Neural cell (in vitro differentiated cells): Measurements from ENCODE around the gene SHISA9. TPM values are rescaled to one million over a fixed set of nuclear protein-coding genes. Genes with fewer than 3 reads are reported as not detected.

ENCODE experiments used
- H2AFZ ChIP-seq: fragments of 200-600, 300-800 bp; sonication (generic), shearing (Covaris generic); 2 replicates; pipeline ENCODE4 v1.6.0; 2014; ENCODE audit warnings: low read depth, mild to moderate bottlenecking, antibody characterized with exemption, low read length, moderate library complexity
- H3F3A ChIP-seq: fragments of 200-600 bp; shearing (Covaris generic); 2 replicates; pipeline ENCODE4 v1.6.1; 2016; ENCODE audit warnings: mild to moderate bottlenecking, moderate library complexity, mixed read lengths, antibody characterized with exemption, low read length; ENCODE audit not compliant: insufficient read depth, poor library complexity, severe bottlenecking
- H3K27ac ChIP-seq: fragments of 200-600, 300-800 bp; sonication (generic), shearing (Covaris generic); 2 replicates; pipeline ENCODE4 v1.5.1; 2014; ENCODE audit warnings: mild to moderate bottlenecking, low read length, moderate library complexity
- H3K27me3 ChIP-seq: fragments of 300-800, 200-600 bp; sonication (generic), shearing (Covaris generic); 2 replicates; pipeline ENCODE4 v1.6.0; 2014; ENCODE audit warnings: mild to moderate bottlenecking, low read depth, low read length, moderate library complexity; ENCODE audit not compliant: insufficient read depth
- H3K36me3 ChIP-seq: fragments of 300-800, 200-600 bp; sonication (generic), shearing (Covaris generic); 2 replicates; pipeline ENCODE4 v1.5.1; 2014; ENCODE audit warnings: mild to moderate bottlenecking, antibody characterized with exemption, low read length, moderate library complexity; ENCODE audit not compliant: insufficient read depth
- H3K4me2 ChIP-seq: fragments of 300-800, 200-600 bp; sonication (generic), shearing (Covaris generic); 2 replicates; pipeline ENCODE4 v1.6.0; 2014; ENCODE audit warnings: mild to moderate bottlenecking, low read length
- H3K4me3 ChIP-seq: fragments of 300-800, 200-600 bp; sonication (generic), shearing (Covaris generic); 2 replicates; pipeline ENCODE4 v1.5.1; 2014; ENCODE audit warnings: mild to moderate bottlenecking, low read length, moderate library complexity
- H3K79me2 ChIP-seq: fragments of 200-600 bp; shearing (Covaris generic); replicated peaks from 2 replicates; pipeline ENCODE4 v1.6.0; 2014; ENCODE audit warnings: mild to moderate bottlenecking, low read length, moderate library complexity; ENCODE audit not compliant: insufficient read depth
- H3K9ac ChIP-seq: fragments of 300-800, 200-600 bp; sonication (generic), shearing (Covaris generic); 2 replicates; pipeline ENCODE4 v1.6.1; 2016; ENCODE audit warnings: mild to moderate bottlenecking, low read length, mixed read lengths
- H3K9me2 ChIP-seq: fragments of 200-600 bp; shearing (Covaris generic); 2 replicates; pipeline ENCODE4 v1.6.1; 2016; ENCODE audit warnings: mild to moderate bottlenecking, low read length, mixed read lengths; ENCODE audit not compliant: insufficient read depth
- H3K9me3 ChIP-seq: fragments of 200-600, 300-800 bp; sonication (generic), shearing (Covaris generic); 2 replicates; pipeline ENCODE4 v1.6.1; 2016; ENCODE audit warnings: mild to moderate bottlenecking, mixed run types, low read length, moderate library complexity, mixed read lengths
- H4K20me1 ChIP-seq: fragments of 200-600 bp; shearing (Covaris generic); 2 replicates; pipeline ENCODE4 v1.6.1; 2016; ENCODE audit warnings: mild to moderate bottlenecking, mixed run types; ENCODE audit not compliant: insufficient read depth
- EP300 ChIP-seq: fragments of 450-650 bp; conservative IDR thresholded peaks from 2 replicates; pipeline ENCODE4 v1.6.1; 2014; ENCODE audit warnings: antibody characterized with exemption, mild to moderate bottlenecking, moderate library complexity; ENCODE audit not compliant: poor library complexity, severe bottlenecking
- EZH2 ChIP-seq: fragments of 200-600, 300-800 bp; shearing (Covaris generic), sonication (generic); IDR thresholded peaks from 2 replicates; pipeline ENCODE4 v1.6.1; 2014; ENCODE audit warnings: antibody characterized with exemption, low read length, borderline replicate concordance, mild to moderate bottlenecking; ENCODE audit not compliant: insufficient read depth, poor library complexity, severe bottlenecking
- MXI1 ChIP-seq: fragments of 450-650 bp; conservative IDR thresholded peaks from 2 replicates; pipeline ENCODE4 v1.6.1; 2014; ENCODE audit warnings: antibody characterized with exemption, mild to moderate bottlenecking; ENCODE audit not compliant: poor library complexity, severe bottlenecking
- POLR2AphosphoS5 ChIP-seq: IDR thresholded peaks from 2 replicates; pipeline ENCODE4 v1.6.1; 2012
- RAD21 ChIP-seq: fragments of 450-650 bp; conservative IDR thresholded peaks from 2 replicates; pipeline ENCODE4 v1.6.1; 2014; ENCODE audit warnings: antibody characterized with exemption, mild to moderate bottlenecking, moderate library complexity
- SMC3 ChIP-seq: fragments of 450-650 bp; conservative IDR thresholded peaks from 2 replicates; pipeline ENCODE4 v1.6.1; 2014; ENCODE audit warnings: antibody characterized with exemption, mild to moderate bottlenecking, moderate library complexity; ENCODE audit not compliant: poor library complexity
- TAF1 ChIP-seq: IDR thresholded peaks from 2 replicates; pipeline ENCODE4 v1.6.1; 2012; ENCODE audit warnings: low read depth
- polyA plus RNA-seq: library from polyadenylated mRNA; depleted of rRNA; stranded (reverse); fragments of >200 nt; gene quantifications from 2 replicates; pipeline ENCODE4 v1.2.3, GENCODE V29; 2014
- TF ChIP-seq, protein P1 (sequence below): fragments of 450-650 bp; IDR thresholded peaks from 2 replicates; pipeline ENCODE4 v1.5.1; 2014; ENCODE audit warnings: antibody characterized with exemption, mild to moderate bottlenecking, moderate library complexity; ENCODE audit not compliant: poor library complexity, severe bottlenecking
- TF ChIP-seq, protein P2 (sequence below): IDR thresholded peaks from 2 replicates; pipeline ENCODE4 v1.6.1; 2012; ENCODE audit warnings: borderline replicate concordance

The SHISA9 gene
- polyA plus RNA-seq, 1 donor from 2014 or later, result 2.0 TPM

DNA sequence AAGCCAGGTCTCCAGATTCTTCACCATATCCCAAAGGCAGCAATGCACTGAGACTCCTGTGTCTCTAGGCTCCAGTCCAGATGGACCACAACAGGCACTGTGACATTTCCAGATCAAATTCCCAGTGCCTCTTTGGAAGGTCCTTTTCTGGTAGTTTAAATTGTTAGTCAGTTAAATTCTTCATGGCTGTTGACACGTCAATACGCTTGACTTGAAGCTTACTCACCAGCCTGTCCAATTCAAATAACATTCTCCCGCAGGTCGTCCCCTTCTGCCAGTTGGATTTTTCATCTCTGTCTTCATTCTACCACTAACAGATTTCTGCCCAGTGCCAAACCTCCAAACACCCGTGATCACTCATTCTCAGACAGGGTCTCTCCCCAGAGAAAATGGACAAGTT, 86.7 kb downstream of the SHISA9 start (continued):
- TF ChIP-seq EP300, result no peak
- no peak for TF ChIP-seq SMC3

DNA sequence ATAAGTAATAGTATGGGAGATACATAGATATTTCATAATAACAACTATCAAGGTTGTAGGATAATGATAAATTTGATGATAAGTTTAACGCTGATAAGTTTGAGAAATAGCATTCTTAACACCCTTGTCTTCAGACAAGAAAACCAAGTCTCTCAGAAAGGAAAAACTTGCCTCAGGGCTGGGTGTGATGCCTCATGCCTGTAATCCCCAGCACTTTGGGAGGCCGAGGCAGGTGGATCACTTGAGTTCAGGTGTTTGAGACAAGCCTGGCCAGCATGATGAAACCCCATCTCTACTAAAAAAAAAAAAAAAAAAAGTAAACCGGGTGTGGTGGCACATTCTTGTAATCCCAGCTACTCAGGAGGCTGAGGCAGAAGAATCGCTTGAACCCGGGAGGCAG, 90.7 kb downstream of the SHISA9 start:
- Histone ChIP-seq H3F3A (no peaks in the 10 kb centered on the region), H3K27me3 (no peaks in the 10 kb centered on the region), H3K4me3 (no peak overlapping the region), H3K9me3 (no peaks in the 10 kb centered on the region), H3K79me2 (no peaks in the 10 kb centered on the region), H3K9me2 (no peaks in the 10 kb centered on the region), H2AFZ (no peak overlapping the region), H3K36me3 (no peaks in the 10 kb centered on the region), H3K27ac (no peak overlapping the region), H4K20me1 (no peaks in the 10 kb centered on the region), H3K4me2 (no peak overlapping the region), H3K9ac (no peak overlapping the region)
- TF ChIP-seq, protein P1, sequence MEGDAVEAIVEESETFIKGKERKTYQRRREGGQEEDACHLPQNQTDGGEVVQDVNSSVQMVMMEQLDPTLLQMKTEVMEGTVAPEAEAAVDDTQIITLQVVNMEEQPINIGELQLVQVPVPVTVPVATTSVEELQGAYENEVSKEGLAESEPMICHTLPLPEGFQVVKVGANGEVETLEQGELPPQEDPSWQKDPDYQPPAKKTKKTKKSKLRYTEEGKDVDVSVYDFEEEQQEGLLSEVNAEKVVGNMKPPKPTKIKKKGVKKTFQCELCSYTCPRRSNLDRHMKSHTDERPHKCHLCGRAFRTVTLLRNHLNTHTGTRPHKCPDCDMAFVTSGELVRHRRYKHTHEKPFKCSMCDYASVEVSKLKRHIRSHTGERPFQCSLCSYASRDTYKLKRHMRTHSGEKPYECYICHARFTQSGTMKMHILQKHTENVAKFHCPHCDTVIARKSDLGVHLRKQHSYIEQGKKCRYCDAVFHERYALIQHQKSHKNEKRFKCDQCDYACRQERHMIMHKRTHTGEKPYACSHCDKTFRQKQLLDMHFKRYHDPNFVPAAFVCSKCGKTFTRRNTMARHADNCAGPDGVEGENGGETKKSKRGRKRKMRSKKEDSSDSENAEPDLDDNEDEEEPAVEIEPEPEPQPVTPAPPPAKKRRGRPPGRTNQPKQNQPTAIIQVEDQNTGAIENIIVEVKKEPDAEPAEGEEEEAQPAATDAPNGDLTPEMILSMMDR, result no peak
- no peak for TF ChIP-seq RAD21

DNA sequence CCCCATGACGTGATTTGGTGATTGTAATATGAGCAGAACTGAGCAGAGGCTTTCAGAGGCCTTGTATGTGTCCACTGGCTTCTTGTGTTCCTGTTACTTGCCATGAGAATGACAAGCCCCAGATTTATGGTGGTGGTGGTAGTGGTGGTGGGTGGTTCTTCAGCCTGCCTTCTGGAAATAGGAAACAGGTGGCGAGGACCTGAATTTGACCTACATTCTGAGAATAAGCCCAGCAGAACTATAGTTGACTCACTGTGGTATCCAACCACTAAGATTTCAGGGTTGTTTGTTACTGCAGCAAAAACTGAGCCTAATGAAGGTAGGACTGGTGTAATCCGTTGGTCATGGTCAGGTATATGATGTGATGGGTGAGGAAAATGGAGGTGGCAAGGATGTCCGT, 93.0 kb downstream of the SHISA9 start:
- no peaks in the 10 kb centered on the region for H4K20me1 ChIP-seq
- TF ChIP-seq, protein P1, result no peak
- TF ChIP-seq TAF1 (no peak), POLR2AphosphoS5 (no peak), SMC3 (no peak), RAD21 (no peak), EP300 (no peak), MXI1 (no peak), EZH2 (no peak)
- TF ChIP-seq, protein P2, sequence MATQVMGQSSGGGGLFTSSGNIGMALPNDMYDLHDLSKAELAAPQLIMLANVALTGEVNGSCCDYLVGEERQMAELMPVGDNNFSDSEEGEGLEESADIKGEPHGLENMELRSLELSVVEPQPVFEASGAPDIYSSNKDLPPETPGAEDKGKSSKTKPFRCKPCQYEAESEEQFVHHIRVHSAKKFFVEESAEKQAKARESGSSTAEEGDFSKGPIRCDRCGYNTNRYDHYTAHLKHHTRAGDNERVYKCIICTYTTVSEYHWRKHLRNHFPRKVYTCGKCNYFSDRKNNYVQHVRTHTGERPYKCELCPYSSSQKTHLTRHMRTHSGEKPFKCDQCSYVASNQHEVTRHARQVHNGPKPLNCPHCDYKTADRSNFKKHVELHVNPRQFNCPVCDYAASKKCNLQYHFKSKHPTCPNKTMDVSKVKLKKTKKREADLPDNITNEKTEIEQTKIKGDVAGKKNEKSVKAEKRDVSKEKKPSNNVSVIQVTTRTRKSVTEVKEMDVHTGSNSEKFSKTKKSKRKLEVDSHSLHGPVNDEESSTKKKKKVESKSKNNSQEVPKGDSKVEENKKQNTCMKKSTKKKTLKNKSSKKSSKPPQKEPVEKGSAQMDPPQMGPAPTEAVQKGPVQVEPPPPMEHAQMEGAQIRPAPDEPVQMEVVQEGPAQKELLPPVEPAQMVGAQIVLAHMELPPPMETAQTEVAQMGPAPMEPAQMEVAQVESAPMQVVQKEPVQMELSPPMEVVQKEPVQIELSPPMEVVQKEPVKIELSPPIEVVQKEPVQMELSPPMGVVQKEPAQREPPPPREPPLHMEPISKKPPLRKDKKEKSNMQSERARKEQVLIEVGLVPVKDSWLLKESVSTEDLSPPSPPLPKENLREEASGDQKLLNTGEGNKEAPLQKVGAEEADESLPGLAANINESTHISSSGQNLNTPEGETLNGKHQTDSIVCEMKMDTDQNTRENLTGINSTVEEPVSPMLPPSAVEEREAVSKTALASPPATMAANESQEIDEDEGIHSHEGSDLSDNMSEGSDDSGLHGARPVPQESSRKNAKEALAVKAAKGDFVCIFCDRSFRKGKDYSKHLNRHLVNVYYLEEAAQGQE, result no peak

More for the DNA sequence above, 93.0 kb downstream of the SHISA9 start:
- Histone ChIP-seq H3K27me3 (no peaks in the 10 kb centered on the region), H3K4me3 (no peak overlapping the region), H3K9me3 (no peaks in the 10 kb centered on the region), H3K4me2 (no peak overlapping the region), H3K36me3 (no peaks in the 10 kb centered on the region), H3K9ac (no peak overlapping the region), H3K27ac (no peak overlapping the region), H2AFZ (no peak overlapping the region), H3K79me2 (no peaks in the 10 kb centered on the region), H3F3A (no peaks in the 10 kb centered on the region), H3K9me2 (no peaks in the 10 kb centered on the region)
